Upper lobe of right lung (tissue), 1 donor: ENCODE data around the gene EYA4. TPM values are rescaled to one million over a fixed set of nuclear protein-coding genes. Genes with fewer than 3 reads are reported as not detected.

Source experiments
- ATAC-seq: fragments of 200-7000 bp; cut with Tn5 transposase; one replicate; pipeline ENCODE4 v1.9.1; 2020; ENCODE audit warnings: mild to moderate bottlenecking, moderate library complexity
- DNase-seq: peaks from one replicate; pipeline ENCODE4 v3.0.0-alpha.2; 2020
- H3K27ac ChIP-seq: fragments of 200-600 bp; one replicate; pipeline ENCODE4 v1.8.0; 2022
- H3K27me3 ChIP-seq: fragments of 200-600 bp; one replicate; pipeline ENCODE4 v1.8.0; 2022; ENCODE audit warnings: mild to moderate bottlenecking
- H3K36me3 ChIP-seq: fragments of 200-600 bp; one replicate; pipeline ENCODE4 v1.8.0; 2022
- H3K4me1 ChIP-seq: fragments of 200-600 bp; one replicate; pipeline ENCODE4 v1.8.0; 2022
- H3K4me3 ChIP-seq: fragments of 200-600 bp; one replicate; pipeline ENCODE4 v1.8.0; 2022; ENCODE audit warnings: mild to moderate bottlenecking
- H3K9me3 ChIP-seq: fragments of 200-600 bp; one replicate; pipeline ENCODE4 v1.8.0; 2022
- intact Hi-C: fragments of 100-400 bp; cut with DNase I; formaldehyde crosslinking; loops from one replicate; pipeline ENCODE4 v1.11.0; 2022
- total RNA-seq: library from RNA; stranded (reverse); fragmentation: NEBNext Ultra II Directional; extraction: Animal tissue kit (Norgen Biotek cat#: 25700); gene quantifications from one replicate; pipeline ENCODE4 v1.2.1, GENCODE V29; 2021
- TF ChIP-seq, protein P1 (sequence below): fragments of 200-600 bp; IDR thresholded peaks from one replicate; pipeline ENCODE4 v1.8.0; 2022; ENCODE audit warnings: antibody characterized with exemption
- donor health status: DM: no; HTN: yes; CAD: no; lungs with severe emphysema.

Gene EYA4
- total RNA-seq, 1 donor from 2014 or later = 6.0 TPM

DNA sequence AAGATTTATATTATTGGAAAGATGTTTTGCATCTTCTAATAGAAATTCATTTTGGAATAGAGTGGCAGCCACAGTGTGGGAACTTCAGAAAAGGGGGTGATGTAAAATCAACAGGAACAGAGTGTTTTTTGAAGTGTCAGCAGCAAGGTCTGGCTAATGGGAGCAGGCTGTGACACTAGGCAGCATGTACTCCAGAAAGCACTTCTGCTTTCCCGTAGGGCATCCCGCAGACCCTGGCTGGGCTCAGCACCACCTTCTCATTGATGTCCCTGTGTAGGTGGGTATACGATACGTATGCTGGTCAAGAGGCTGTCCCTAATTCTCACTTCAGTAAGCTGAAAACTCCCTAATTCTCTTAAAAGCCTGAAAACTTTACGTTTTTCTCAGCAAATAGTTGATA lies 74.7 kb downstream of the EYA4 start:
- Histone ChIP-seq H3K4me3 (no peak overlapping the region), H3K9me3 (no peaks in the 10 kb centered on the region), H3K36me3 (no peaks in the 10 kb centered on the region), H3K27me3 (no peaks in the 10 kb centered on the region), H3K27ac (no peak overlapping the region), H3K4me1 (no peaks in the 10 kb centered on the region)
- intact Hi-C loops = no loop called here
- no peak for ATAC-seq
- TF ChIP-seq, protein P1, sequence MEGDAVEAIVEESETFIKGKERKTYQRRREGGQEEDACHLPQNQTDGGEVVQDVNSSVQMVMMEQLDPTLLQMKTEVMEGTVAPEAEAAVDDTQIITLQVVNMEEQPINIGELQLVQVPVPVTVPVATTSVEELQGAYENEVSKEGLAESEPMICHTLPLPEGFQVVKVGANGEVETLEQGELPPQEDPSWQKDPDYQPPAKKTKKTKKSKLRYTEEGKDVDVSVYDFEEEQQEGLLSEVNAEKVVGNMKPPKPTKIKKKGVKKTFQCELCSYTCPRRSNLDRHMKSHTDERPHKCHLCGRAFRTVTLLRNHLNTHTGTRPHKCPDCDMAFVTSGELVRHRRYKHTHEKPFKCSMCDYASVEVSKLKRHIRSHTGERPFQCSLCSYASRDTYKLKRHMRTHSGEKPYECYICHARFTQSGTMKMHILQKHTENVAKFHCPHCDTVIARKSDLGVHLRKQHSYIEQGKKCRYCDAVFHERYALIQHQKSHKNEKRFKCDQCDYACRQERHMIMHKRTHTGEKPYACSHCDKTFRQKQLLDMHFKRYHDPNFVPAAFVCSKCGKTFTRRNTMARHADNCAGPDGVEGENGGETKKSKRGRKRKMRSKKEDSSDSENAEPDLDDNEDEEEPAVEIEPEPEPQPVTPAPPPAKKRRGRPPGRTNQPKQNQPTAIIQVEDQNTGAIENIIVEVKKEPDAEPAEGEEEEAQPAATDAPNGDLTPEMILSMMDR = no peak
- no peak for DNase-seq

DNA sequence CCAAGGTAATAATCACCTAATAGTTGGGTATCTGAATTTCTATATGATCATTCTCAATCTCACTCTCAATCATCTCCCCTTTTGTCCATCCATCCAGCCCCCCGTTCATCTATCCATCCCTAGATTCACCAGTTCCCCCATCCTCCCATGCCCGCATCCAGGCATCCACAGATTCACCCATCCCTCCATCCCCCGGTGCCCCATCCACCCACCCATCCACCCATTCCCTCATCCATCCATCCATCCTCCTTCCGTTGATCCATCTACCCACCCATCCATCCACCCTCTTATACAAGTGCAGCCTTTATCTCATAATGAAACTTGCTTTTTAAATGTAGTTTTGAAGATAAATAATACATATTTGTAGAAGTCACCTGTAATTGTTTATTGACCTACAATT lies 76.5 kb downstream of the EYA4 start:
- TF ChIP-seq, protein P1 = no peak
- no peak overlapping the region for H3K4me3 ChIP-seq
- H3K27me3 ChIP-seq = no peaks in the 10 kb centered on the region
- no peaks in the 10 kb centered on the region for H3K4me1 ChIP-seq
- H3K27ac ChIP-seq = no peak overlapping the region
- intact Hi-C loops = no loop called here
- ATAC-seq (no peak), DNase-seq (no peak)
- H3K36me3 ChIP-seq = no peaks in the 10 kb centered on the region
- no peaks in the 10 kb centered on the region for H3K9me3 ChIP-seq

DNA sequence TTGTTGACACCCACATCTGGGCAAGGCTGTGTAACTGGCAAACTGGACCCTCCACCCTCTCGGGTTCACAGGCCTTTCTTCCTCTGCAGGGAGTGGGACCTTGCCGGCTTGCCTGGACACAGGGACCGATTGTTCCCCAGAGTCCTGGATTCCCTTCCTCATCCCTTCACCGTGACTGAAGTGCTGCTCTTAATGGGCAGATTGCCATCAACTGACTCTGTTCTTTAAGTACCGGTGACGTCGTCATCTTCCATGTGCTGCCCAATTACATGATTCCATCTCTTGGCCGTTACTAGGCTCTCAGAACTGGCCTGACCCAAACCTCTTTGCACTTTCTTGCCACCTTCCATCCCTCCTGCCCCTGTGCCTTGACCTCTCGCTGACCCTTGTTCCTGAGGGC lies 85.4 kb downstream of the EYA4 start:
- Histone ChIP-seq H3K4me1 (no peaks in the 10 kb centered on the region), H3K36me3 (no peaks in the 10 kb centered on the region), H3K9me3 (no peaks in the 10 kb centered on the region), H3K4me3 (no peak overlapping the region), H3K27ac (no peak overlapping the region), H3K27me3 (no peaks in the 10 kb centered on the region)
- ATAC-seq = peak; percentile 29
- TF ChIP-seq, protein P1 = no peak
- intact Hi-C loops = no loop called here
- no peak for DNase-seq

DNA sequence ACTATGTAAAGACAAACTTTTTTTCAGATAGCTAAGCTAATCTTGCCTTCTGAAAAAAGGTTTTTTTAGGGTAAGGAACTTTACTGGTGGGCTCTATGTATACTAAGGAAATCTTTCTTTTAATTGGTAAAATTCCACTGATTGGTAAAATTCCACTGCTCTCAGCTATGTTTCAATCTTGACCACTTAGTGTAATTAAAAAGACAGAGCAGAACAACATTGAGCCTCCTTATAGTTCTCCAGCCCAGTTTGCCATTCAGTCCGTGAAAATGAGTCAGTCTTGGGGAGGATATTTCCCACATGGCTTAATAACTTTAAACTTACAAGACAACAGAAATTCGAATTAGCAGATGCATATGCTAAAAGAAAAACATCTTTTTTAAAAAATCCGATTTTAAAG lies 92.7 kb downstream of the EYA4 start:
- Histone ChIP-seq H3K4me3 (no peak overlapping the region), H3K9me3 (no peaks in the 10 kb centered on the region), H3K27me3 (peaks cover 4% of the 10 kb centered on the region), H3K27ac (no peak overlapping the region), H3K36me3 (no peaks in the 10 kb centered on the region), H3K4me1 (no peaks in the 10 kb centered on the region)
- intact Hi-C loops = no loop called here
- TF ChIP-seq, protein P1 = no peak
- DNase-seq = no peak
- no peak for ATAC-seq

DNA sequence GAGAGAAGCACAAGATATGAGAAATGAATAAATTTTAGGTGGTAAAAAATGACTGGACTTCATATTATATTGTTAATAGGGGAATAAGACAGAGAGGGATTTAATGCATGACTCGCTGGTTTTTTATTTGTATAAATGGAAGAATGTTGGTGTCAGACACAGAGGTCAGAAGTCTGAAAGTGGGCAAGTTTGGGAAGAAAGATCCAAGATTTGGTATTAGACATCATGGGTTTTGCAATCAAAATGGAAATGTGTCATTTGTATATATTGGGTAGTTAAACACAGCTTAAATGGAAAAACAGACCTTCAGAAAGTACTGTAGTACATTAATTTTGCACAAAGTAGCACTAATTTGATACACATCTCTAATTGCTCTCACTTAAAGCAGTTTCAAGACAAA lies 96.2 kb downstream of the EYA4 start:
- DNase-seq = no peak
- no peaks in the 10 kb centered on the region for H3K9me3 ChIP-seq
- TF ChIP-seq, protein P1 = no peak
- H3K27ac ChIP-seq = no peak overlapping the region
- no peak for ATAC-seq
- no peaks in the 10 kb centered on the region for H3K36me3 ChIP-seq
- H3K27me3 ChIP-seq = peaks cover 4% of the 10 kb centered on the region
- intact Hi-C loops = no loop called here
- H3K4me3 ChIP-seq = no peak overlapping the region
- no peaks in the 10 kb centered on the region for H3K4me1 ChIP-seq
